Lower leg skin (tissue), 4 donors: ENCODE data around the gene SH3BP1. TPM values are rescaled to one million over a fixed set of nuclear protein-coding genes. Genes with fewer than 3 reads are reported as not detected.

ENCODE experiments used
- DNase-seq, 2 donors: peaks; one replicate each; pipeline ENCODE4 v3.0.0-alpha.2; 2019; ENCODE audit warnings: low spot score in 2 of 2
- H3K4me3 ChIP-seq: fragments of 200-600 bp; sonication (generic); 2 replicates; pipeline ENCODE4 v1.5.1; 2017; ENCODE audit warnings: mild to moderate bottlenecking, low read depth; ENCODE audit not compliant: poor library complexity, severe bottlenecking
- POLR2A ChIP-seq, 2 donors: fragments of 450-650 bp; IDR thresholded peaks; one replicate each; pipeline ENCODE4 v1.6.1; 2016 to 2017; ENCODE audit warnings: antibody characterized with exemption in 2 of 2, mild to moderate bottlenecking in 1 of 2, moderate library complexity in 1 of 2
- WGBS, 2 donors: methylation state at CpG; one replicate each; pipeline ENCODE4 v1.1.5; 2018; 5-methylcytosine and 5-hydroxymethylcytosine counted together
- intact Hi-C: fragments of 100-400 bp; cut with DNase I; formaldehyde crosslinking; loops from one replicate; pipeline ENCODE4 v1.15.0; 2023; ENCODE audit warnings: low total_unique reads
- total RNA-seq, 4 donors: library from RNA; depleted of rRNA; stranded (reverse); fragments of >200 nt; gene quantifications; one replicate each; pipeline ENCODE4 v1.1.0, GENCODE V29; 2016
- TF ChIP-seq, protein P1 (sequence below), 3 donors: fragments of 450-650 bp; IDR thresholded peaks; one replicate each; pipeline ENCODE4 v1.5.1; 2016; ENCODE audit warnings: antibody characterized with exemption in 3 of 3, mild to moderate bottlenecking in 3 of 3, moderate library complexity in 2 of 3

The SH3BP1 gene
- total RNA-seq, 4 donors from 2014 or later: 29.1 to 83.3 (median 60.3) TPM

DNA sequence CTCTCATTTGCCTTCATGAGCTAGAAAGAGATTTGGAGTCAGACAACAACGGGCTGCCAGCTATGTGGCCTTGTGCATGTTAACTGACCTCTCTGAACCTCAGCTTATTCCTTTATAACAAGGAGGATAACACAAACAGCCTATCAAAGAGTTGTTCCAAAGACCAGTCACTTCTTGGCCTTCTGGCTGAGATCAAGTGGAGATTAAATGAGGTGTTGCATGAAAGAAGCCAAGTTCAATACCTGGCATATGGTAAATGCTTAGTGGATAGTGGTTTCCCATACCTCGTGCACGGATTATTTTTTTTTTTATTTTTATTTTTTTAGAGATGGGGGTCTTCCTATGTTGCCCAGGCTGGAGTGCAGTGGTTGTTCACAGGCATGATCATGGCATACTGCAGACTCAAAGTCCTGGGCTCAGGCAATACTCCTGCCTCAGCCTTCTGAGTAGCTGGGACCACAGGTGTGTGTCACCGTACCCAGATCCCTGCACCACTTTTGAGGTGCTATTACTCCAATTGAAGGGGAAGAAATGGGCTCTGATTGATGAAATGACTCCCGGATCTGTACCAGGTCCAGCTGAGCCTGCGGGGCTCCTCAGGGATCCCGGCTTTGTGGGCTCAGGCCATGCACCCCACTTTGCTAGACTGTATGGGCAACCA, 40.9 kb downstream of the SH3BP1 start:
- intact Hi-C loops: no loop called here
- TF ChIP-seq, protein P1, sequence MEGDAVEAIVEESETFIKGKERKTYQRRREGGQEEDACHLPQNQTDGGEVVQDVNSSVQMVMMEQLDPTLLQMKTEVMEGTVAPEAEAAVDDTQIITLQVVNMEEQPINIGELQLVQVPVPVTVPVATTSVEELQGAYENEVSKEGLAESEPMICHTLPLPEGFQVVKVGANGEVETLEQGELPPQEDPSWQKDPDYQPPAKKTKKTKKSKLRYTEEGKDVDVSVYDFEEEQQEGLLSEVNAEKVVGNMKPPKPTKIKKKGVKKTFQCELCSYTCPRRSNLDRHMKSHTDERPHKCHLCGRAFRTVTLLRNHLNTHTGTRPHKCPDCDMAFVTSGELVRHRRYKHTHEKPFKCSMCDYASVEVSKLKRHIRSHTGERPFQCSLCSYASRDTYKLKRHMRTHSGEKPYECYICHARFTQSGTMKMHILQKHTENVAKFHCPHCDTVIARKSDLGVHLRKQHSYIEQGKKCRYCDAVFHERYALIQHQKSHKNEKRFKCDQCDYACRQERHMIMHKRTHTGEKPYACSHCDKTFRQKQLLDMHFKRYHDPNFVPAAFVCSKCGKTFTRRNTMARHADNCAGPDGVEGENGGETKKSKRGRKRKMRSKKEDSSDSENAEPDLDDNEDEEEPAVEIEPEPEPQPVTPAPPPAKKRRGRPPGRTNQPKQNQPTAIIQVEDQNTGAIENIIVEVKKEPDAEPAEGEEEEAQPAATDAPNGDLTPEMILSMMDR (IDR thresholded peaks at IDR 0.05): no peak
- TF ChIP-seq POLR2A (IDR thresholded peaks at IDR 0.05): no peak
- H3K4me3 ChIP-seq: no peak overlapping the region
- WGBS, 2 donors: 67 to 69% methylated on average over 7 of the region's 7 CpGs
- no peak for DNase-seq

DNA sequence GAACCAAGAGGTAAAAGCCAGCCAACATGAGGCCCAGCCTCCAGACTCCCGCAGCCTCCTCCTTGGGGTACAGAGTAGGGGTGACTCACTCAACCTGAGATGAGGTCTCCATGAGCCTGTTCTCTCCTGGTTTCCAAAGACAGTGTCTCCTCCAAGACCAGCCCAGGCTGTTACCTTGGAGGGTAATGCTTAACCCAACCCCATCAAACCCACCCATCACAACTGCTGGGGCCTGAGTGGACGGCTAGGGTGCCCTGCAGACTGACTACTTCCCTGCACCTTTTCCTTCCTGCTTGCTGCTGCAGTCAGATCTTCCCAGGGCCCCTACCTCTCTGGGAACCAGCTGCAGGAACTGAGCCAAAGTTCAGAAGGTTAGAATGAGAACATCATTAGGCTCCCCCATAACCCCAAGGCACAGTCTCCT, 41.5 kb downstream of the SH3BP1 start:
- TF ChIP-seq, protein P1 (IDR thresholded peaks at IDR 0.05): no peak
- TF ChIP-seq POLR2A (IDR thresholded peaks at IDR 0.05): no peak
- H3K4me3 ChIP-seq: no peak overlapping the region
- 70 to 83% methylated on average over 2 of the region's 2 CpGs for WGBS, 2 donors
- intact Hi-C loops: no loop called here
- DNase-seq: no peak

GRCh38 chr22:37681556-37682049, 42.1 kb downstream of the SH3BP1 start:
- TF ChIP-seq, protein P1 (IDR thresholded peaks at IDR 0.05): peak in 1 of 3 donors; percentile 81
- no peak for TF ChIP-seq POLR2A (IDR thresholded peaks at IDR 0.05)
- intact Hi-C loops: no loop called here
- H3K4me3 ChIP-seq: no peak overlapping the region
- DNase-seq: peak; percentile 60 to 94
- WGBS, 2 donors: 15 to 19% methylated on average over 6 of the region's 6 CpGs

- no peak for DNase-seq
- WGBS, 2 donors: 44 to 46% methylated on average over 16 of the region's 16 CpGs
- no peak overlapping the region for H3K4me3 ChIP-seq
- no peak for TF ChIP-seq POLR2A (IDR thresholded peaks at IDR 0.05)
- TF ChIP-seq, protein P1 (IDR thresholded peaks at IDR 0.05): no peak
- intact Hi-C loops: no loop called here
Measured at GRCh38 chr22:37684803-37685615, 45.5 kb downstream of the SH3BP1 start.

GRCh38 chr22:37686002-37686982, 46.8 kb downstream of the SH3BP1 start, which contains the start of gene NOL12:
Gene NOL12 (plus strand): TSS chr22:37686343. CDS start chr22:37686393, 50 bp downstream.
- WGBS, 2 donors: 1 to 3% methylated on average over 50 to 57 of the region's 62 CpGs
- H3K4me3 ChIP-seq: peak within 1 kb of the TSS; percentile 86
- DNase-seq: peak; percentile 74 to 95
- TF ChIP-seq, protein P1 (IDR thresholded peaks at IDR 0.05): no peak
- TF ChIP-seq POLR2A (IDR thresholded peaks at IDR 0.05): no peak
- intact Hi-C loops: no loop called here
